HG03139 (cell line): ENCODE measurements around the gene MBD1.
"Not testable (repeated sequence)": the region's sequence is repeated elsewhere in the genome, so short reads cannot be mapped to it uniquely, and the experiment has no call there.

Experiments used
- ATAC-seq: cut with Tn5 transposase; IDR thresholded peaks from one replicate; pipeline ENCODE4 v1.9.1; 2021; ENCODE audit not compliant: unreplicated experiment

MBD1 gene

DNA sequence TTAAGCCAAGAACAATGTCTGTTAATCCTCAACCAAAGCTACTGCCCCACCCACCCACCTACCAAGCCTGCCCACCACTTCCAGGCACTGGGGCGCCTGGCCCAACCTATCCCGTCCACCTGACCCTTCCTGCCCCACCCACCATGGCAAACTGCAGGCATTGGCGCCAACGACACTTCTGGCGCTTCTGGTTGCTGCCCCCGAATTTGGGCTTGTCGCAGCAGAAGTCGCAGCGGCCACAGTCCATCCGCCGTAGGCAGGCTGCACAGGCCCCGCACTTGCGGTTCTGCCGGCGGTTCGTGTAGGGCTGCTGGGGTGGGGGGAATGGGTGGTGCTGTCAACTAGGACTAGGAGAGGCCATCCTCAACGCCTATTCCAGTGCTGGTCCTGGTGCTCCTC is 7.3 kb downstream of the MBD1 start:
- ATAC-seq, result no peak

GRCh38 chr18:50273203-50274043 is 7.9 kb downstream of the MBD1 start:
- ATAC-seq, result no peak

DNA sequence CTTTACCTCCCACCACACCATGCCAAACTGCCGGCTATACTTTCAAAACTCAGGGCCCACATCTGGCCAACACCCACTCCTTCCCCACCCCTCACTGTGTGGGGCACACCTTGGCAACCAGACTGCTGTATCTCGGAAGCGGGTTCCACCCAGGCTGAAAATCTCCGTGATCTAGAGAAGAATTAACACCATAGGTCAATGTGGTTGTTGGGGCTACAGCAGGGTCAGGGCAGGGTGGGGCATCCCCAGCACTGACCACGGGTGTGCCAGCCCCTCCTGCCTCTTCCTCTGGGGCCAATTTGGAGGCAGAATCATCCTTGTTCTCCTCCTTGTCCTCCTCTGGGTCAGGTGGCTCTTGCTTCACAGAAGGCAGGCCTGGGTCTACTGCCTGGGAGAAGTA is 8.8 kb downstream of the MBD1 start:
- no peak for ATAC-seq

DNA sequence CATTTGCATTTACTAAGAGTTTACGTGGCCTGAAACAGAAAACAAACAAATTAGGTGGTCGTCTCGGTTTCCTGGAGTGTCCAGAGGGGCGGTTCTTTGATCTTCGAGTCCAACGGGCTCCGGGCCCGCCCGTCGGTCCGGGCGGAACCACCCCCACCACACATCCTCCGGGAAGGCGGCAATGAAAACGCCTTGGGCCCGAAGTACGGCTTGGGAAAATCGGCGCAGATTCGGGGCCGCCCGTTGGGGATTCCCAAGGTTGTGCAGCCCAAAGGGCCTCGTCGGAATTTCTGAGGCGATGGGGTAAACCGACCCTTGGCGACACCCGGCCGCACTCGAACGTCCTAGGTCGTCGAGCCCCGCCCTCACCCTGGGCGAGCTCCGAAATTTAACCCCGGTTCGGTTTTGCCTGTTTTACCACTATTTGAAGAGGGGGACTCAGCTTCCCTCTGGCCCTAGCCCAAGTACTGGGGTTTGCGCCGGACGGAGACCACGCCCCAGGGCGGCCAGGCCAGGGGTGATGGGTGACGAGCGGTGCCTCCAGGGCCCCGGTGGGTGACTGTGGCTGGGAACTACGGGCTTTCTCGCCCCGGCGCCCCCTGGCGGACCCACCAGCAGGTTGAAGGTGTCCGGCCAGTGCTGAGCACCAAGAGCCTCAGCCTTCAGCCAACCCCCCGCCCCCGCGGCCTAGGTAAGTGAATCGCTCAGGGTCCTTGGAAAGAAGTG is 13.1 kb downstream of the MBD1 start:
- peak; percentile 66 for ATAC-seq

GRCh38 chr18:50266248-50266704 is 15.0 kb downstream of the MBD1 start, which contains the start of gene CFAP53:
Gene CFAP53 (minus strand): TSS chr18:50266495. CDS start chr18:50266404, 91 bp downstream.
- ATAC-seq, result peak; percentile 75

DNA sequence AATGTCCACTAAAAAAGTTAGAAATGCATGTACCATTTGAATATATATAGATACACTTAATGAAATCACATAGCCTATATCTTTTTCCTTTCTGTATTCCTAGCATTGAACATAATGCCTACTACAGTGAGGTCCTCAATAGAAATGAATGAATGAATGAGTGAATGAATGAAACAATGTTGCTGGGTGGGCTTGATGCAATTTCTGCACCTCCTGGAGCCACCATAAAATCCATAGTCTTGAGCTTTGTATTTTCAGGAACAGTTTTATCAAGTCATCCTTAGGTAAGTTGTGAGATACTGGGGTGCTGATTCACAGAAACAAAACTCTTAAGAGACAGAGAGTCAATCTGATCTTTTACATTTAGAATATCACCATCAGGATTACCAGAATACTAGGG is 18.3 kb downstream of the MBD1 start:
- ATAC-seq, result no peak

- no peak for ATAC-seq
These were observed 30.4 kb downstream of the MBD1 start for GRCh38 chr18:50250935-50251334.

DNA sequence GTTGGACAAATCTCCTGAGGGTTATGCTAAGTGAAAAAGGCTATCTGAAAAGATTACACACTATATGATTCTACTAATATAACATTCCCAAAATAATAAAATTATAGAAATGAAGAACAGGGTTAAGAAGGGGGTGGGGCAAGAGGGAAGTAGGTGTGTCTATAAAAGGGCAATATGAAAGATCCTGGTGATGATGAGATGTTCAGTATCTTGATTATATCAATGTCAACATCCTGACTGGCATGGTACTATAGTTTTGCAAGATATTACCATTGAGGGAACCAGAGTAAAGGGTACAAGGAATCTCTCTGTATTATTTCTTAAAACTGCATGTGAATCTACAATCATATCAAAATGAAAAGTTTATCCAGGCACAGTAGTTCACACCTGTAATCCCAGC is 31.7 kb downstream of the MBD1 start:
- ATAC-seq, result no peak

GRCh38 chr18:50247561-50247960 is 33.8 kb downstream of the MBD1 start:
- no peak for ATAC-seq

- not testable (repeated sequence) for ATAC-seq
These were observed 39.6 kb downstream of the MBD1 start for GRCh38 chr18:50241768-50242167.

DNA sequence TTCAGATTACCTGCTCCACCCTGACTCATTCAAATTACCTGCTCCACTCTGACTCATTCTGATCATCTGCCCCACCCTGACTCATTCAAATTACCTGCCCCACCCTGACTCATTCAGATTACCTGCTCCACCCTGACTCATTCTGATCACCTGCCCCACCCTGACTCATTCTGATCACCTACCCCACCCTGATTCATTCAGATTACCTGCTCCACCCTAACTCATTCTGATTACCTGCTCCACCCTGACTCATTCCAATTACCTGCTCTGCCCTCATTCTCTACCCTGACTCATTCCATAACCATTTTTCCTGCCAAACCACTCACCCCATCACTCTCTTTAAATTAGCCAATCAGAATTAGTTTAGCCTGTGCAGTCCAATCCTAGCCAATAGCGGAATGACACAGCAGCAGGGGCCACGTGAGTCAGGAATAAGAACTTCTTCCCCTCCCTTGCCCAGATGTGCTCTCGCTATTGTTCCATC is 41.2 kb downstream of the MBD1 start:
- ATAC-seq, result no peak

GRCh38 chr18:50232419-50232818 is 48.9 kb downstream of the MBD1 start:
- ATAC-seq, result no peak

- ATAC-seq, result no peak
These were observed 49.7 kb downstream of the MBD1 start for GRCh38 chr18:50231621-50232020.

- ATAC-seq, result not testable (repeated sequence)
These were observed 61.1 kb downstream of the MBD1 start for GRCh38 chr18:50220249-50220648.
